ENCODE measurements around the gene FPR3. TPM values are rescaled to one million over a fixed set of nuclear protein-coding genes. Genes with fewer than 3 reads are reported as not detected.

FPR3 gene
- polyA plus RNA-seq, 1 of the 3 experiments (the other 2 are of a cell fraction): 0.02 TPM

DNA sequence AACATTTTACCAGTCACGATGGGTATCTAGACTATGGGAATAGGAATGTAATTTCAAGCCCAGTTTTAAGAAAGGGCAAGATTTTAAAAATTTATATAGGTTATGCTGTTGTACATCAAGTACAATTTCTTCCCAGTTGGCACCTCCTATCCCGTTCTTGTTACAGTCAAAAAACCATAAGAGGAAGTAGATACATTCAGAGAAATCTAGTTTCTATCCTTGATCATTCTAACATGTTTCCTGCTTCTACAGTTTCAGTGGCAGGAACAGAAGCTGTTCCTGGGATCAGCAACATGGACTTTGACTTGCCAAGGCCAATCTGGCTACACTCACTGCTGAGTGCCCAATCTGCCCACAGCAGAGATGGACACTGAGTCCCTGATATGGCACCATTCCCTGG lies 14.7 kb upstream of the FPR3 start:
- no peaks in the 10 kb centered on the region for H3K9me2 ChIP-seq
- WGBS (ENCODE audit: low lambda C conversion rate): 0% methylated on average over 2 of the region's 2 CpGs
- no peak for DNase-seq
- H3K27me3 ChIP-seq (ENCODE audit: insufficient read depth): no peaks in the 10 kb centered on the region
- H3K36me3 ChIP-seq (replicated peaks in 1 of 2; ENCODE audit: control insufficient read depth in 1 of 2, insufficient read depth in 2 of 2, low read length in 1 of 2): no peaks in the 10 kb centered on the region
- H3K9ac ChIP-seq: no peak overlapping the region
- no peak overlapping the region for H3K4me2 ChIP-seq
- no peaks in the 10 kb centered on the region for H3K79me2 ChIP-seq (ENCODE audit: insufficient read depth)
- peaks cover 0 to 10% of the 10 kb centered on the region in 2 experiments; a peak in 1 of 4 replicates for H3K4me1 ChIP-seq (ENCODE audit: control insufficient read depth in 1 of 2, insufficient read depth in 2 of 2, low read depth in 1 of 2, low read length in 1 of 2)
- no peak overlapping the region for H2AFZ ChIP-seq (ENCODE audit: low read depth)
- TF ChIP-seq SIN3A (IDR thresholded peaks at IDR 0.05; ENCODE audit: borderline replicate concordance, low read depth, low read length): no peak
- no peak for TF ChIP-seq POLR2AphosphoS5 (IDR thresholded peaks at IDR 0.05; ENCODE audit: low read depth, low read length)
- TF ChIP-seq JUND (IDR thresholded peaks at IDR 0.05): no peak
- TF ChIP-seq, protein P1, sequence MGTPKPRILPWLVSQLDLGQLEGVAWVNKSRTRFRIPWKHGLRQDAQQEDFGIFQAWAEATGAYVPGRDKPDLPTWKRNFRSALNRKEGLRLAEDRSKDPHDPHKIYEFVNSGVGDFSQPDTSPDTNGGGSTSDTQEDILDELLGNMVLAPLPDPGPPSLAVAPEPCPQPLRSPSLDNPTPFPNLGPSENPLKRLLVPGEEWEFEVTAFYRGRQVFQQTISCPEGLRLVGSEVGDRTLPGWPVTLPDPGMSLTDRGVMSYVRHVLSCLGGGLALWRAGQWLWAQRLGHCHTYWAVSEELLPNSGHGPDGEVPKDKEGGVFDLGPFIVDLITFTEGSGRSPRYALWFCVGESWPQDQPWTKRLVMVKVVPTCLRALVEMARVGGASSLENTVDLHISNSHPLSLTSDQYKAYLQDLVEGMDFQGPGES (IDR thresholded peaks at IDR 0.05; ENCODE audit: low read depth, low read length): no peak
- TF ChIP-seq RXRA (IDR thresholded peaks at IDR 0.05; ENCODE audit: borderline replicate concordance, low read depth): no peak
- no peak for TF ChIP-seq TCF12 (IDR thresholded peaks at IDR 0.05)
- TF ChIP-seq RAD21 (IDR thresholded peaks at IDR 0.05; ENCODE audit: low read length): no peak
- no peak for TF ChIP-seq FOSL2 (IDR thresholded peaks at IDR 0.05; ENCODE audit: borderline replicate concordance, low read depth)
- TF ChIP-seq NFIC (IDR thresholded peaks at IDR 0.05; ENCODE audit: borderline replicate concordance): no peak
- TF ChIP-seq, protein P2, sequence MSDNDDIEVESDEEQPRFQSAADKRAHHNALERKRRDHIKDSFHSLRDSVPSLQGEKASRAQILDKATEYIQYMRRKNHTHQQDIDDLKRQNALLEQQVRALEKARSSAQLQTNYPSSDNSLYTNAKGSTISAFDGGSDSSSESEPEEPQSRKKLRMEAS (IDR thresholded peaks at IDR 0.05; ENCODE audit: low read depth): no peak
- no peak for TF ChIP-seq MXI1 (IDR thresholded peaks at IDR 0.05; ENCODE audit: low read depth, low read length)
- H3K4me3 ChIP-seq (ENCODE audit: low read depth in 2 of 2, low read length in 1 of 2): no peak overlapping the region
- ChIA-PET CTCF (no interaction called here), POLR2A (no interaction called here)
- H3F3A ChIP-seq (replicated peaks; ENCODE audit: insufficient read depth): peaks cover 17% of the 10 kb centered on the region
- H3K27ac ChIP-seq (ENCODE audit: low read depth in 2 of 2, low read length in 1 of 2): no peak overlapping the region
- H3K9me3 ChIP-seq: no peaks in the 10 kb centered on the region
- no peaks in the 10 kb centered on the region for H4K20me1 ChIP-seq (ENCODE audit: insufficient read depth)

DNA sequence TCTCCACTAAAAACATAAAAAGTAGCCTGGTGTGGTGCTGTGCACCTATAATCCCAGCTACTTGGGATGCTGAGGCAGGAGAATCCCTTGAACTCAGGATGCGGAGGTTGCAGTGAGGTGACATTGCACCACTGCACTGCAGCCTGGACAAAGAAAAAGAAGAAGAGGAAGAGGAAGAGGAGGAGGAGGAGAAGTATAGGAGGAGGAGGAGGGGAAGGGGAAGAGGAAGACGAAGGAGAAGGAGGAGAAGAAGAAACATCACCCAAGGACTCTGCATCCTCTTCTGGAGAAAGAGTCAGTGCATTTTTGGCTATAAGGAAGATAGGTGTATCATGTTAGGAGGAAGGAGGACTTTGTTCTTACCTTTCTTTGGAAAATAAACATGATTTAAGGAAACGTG lies 13.0 kb upstream of the FPR3 start:
- Histone ChIP-seq H3K27ac (ENCODE audit: low read depth in 2 of 2, low read length in 1 of 2) (no peak overlapping the region), H4K20me1 (ENCODE audit: insufficient read depth) (no peaks in the 10 kb centered on the region), H3K4me3 (ENCODE audit: low read depth in 2 of 2, low read length in 1 of 2) (no peak overlapping the region), H3K9ac (no peak overlapping the region), H3K4me2 (no peak overlapping the region), H3K4me1 (ENCODE audit: control insufficient read depth in 1 of 2, insufficient read depth in 2 of 2, low read depth in 1 of 2, low read length in 1 of 2) (peaks cover 0 to 15% of the 10 kb centered on the region in 2 experiments; a peak in 1 of 4 replicates), H3K9me2 (no peaks in the 10 kb centered on the region), H2AFZ (ENCODE audit: low read depth) (no peak overlapping the region), H3F3A (replicated peaks; ENCODE audit: insufficient read depth) (peaks cover 28% of the 10 kb centered on the region), H3K9me3 (no peaks in the 10 kb centered on the region), H3K27me3 (ENCODE audit: insufficient read depth) (no peaks in the 10 kb centered on the region), H3K79me2 (ENCODE audit: insufficient read depth) (no peaks in the 10 kb centered on the region), H3K36me3 (replicated peaks in 1 of 2; ENCODE audit: control insufficient read depth in 1 of 2, insufficient read depth in 2 of 2, low read length in 1 of 2) (no peaks in the 10 kb centered on the region)
- WGBS (ENCODE audit: low lambda C conversion rate): 17% methylated on average over 3 of the region's 3 CpGs
- no peak for DNase-seq
- POLR2A ChIA-PET: no interaction called here
- CTCF ChIA-PET: interaction anchor here (1.2 kb wide), 1 partner anchor 309 kb away, joined by 5 read pairs; no protein-coding TSS in a partner anchor
- TF ChIP-seq FOXM1 (IDR thresholded peaks at IDR 0.05; ENCODE audit: low read depth) (no peak), EZH2phosphoT487 (IDR thresholded peaks at IDR 0.05; ENCODE audit: borderline replicate concordance, low read depth) (no peak), RFX5 (IDR thresholded peaks at IDR 0.05; ENCODE audit: low read length) (no peak), SIN3A (IDR thresholded peaks at IDR 0.05; ENCODE audit: borderline replicate concordance, low read depth, low read length) (no peak), POLR2AphosphoS5 (IDR thresholded peaks at IDR 0.05; ENCODE audit: low read depth, low read length) (no peak), SMC3 (IDR thresholded peaks at IDR 0.05; ENCODE audit: low read depth, low read length) (no peak), TAF1 (IDR thresholded peaks at IDR 0.05; ENCODE audit: borderline replicate concordance, low read depth, low read length) (no peak), FOSL2 (IDR thresholded peaks at IDR 0.05; ENCODE audit: borderline replicate concordance, low read depth) (no peak)
- TF ChIP-seq, protein P3, sequence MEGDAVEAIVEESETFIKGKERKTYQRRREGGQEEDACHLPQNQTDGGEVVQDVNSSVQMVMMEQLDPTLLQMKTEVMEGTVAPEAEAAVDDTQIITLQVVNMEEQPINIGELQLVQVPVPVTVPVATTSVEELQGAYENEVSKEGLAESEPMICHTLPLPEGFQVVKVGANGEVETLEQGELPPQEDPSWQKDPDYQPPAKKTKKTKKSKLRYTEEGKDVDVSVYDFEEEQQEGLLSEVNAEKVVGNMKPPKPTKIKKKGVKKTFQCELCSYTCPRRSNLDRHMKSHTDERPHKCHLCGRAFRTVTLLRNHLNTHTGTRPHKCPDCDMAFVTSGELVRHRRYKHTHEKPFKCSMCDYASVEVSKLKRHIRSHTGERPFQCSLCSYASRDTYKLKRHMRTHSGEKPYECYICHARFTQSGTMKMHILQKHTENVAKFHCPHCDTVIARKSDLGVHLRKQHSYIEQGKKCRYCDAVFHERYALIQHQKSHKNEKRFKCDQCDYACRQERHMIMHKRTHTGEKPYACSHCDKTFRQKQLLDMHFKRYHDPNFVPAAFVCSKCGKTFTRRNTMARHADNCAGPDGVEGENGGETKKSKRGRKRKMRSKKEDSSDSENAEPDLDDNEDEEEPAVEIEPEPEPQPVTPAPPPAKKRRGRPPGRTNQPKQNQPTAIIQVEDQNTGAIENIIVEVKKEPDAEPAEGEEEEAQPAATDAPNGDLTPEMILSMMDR (IDR thresholded peaks at IDR 0.05): no peak
- TF ChIP-seq, protein P4, sequence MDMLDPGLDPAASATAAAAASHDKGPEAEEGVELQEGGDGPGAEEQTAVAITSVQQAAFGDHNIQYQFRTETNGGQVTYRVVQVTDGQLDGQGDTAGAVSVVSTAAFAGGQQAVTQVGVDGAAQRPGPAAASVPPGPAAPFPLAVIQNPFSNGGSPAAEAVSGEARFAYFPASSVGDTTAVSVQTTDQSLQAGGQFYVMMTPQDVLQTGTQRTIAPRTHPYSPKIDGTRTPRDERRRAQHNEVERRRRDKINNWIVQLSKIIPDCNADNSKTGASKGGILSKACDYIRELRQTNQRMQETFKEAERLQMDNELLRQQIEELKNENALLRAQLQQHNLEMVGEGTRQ (IDR thresholded peaks at IDR 0.05; ENCODE audit: borderline replicate concordance, low read depth, low read length): no peak
- TF ChIP-seq, protein P5, sequence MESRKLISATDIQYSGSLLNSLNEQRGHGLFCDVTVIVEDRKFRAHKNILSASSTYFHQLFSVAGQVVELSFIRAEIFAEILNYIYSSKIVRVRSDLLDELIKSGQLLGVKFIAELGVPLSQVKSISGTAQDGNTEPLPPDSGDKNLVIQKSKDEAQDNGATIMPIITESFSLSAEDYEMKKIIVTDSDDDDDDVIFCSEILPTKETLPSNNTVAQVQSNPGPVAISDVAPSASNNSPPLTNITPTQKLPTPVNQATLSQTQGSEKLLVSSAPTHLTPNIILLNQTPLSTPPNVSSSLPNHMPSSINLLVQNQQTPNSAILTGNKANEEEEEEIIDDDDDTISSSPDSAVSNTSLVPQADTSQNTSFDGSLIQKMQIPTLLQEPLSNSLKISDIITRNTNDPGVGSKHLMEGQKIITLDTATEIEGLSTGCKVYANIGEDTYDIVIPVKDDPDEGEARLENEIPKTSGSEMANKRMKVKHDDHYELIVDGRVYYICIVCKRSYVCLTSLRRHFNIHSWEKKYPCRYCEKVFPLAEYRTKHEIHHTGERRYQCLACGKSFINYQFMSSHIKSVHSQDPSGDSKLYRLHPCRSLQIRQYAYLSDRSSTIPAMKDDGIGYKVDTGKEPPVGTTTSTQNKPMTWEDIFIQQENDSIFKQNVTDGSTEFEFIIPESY (IDR thresholded peaks at IDR 0.05; ENCODE audit: borderline replicate concordance, low read depth): no peak

Data from SK-N-SH (cell line).